Measurements from ENCODE around the gene ACSM3. TPM values are rescaled to one million over a fixed set of nuclear protein-coding genes. Genes with fewer than 3 reads are reported as not detected.
"Not testable (repeated sequence)": the region's sequence is repeated elsewhere in the genome, so short reads cannot be mapped to it uniquely, and the experiment has no call there.

ACSM3 gene
- total RNA-seq, 1 experiment from 2014 or later, result 1.3 TPM

- DNase-seq (ENCODE audit: low read depth), result not testable (repeated sequence)
Measured at GRCh38 chr16:20755799-20756198, 8.0 kb upstream of the ACSM3 start.

- no peak for DNase-seq (ENCODE audit: low read depth)
Measured at GRCh38 chr16:20760346-20760745, 3.5 kb upstream of the ACSM3 start.

- no peak for DNase-seq (ENCODE audit: low read depth)
Measured at GRCh38 chr16:20761175-20761574, 2.6 kb upstream of the ACSM3 start.

- DNase-seq (ENCODE audit: low read depth), result no peak
Measured at GRCh38 chr16:20762404-20763123, 1.2 kb upstream of the ACSM3 start.

- DNase-seq (ENCODE audit: low read depth), result not testable (repeated sequence)
Measured at GRCh38 chr16:20764448-20764847, 634 bp downstream of the ACSM3 start.

- no peak for DNase-seq (ENCODE audit: low read depth)
Measured at GRCh38 chr16:20765732-20766131, 1.9 kb downstream of the ACSM3 start.

GRCh38 chr16:20766294-20766693 is 2.5 kb downstream of the ACSM3 start:
- DNase-seq (ENCODE audit: low read depth), result no peak

- DNase-seq (ENCODE audit: low read depth), result no peak
Measured at GRCh38 chr16:20767577-20767976, 3.8 kb downstream of the ACSM3 start.

GRCh38 chr16:20768121-20768520 is 4.3 kb downstream of the ACSM3 start:
- DNase-seq (ENCODE audit: low read depth), result no peak

GRCh38 chr16:20768818-20769217 is 5.0 kb downstream of the ACSM3 start:
- no peak for DNase-seq (ENCODE audit: low read depth)

- no peak for DNase-seq (ENCODE audit: low read depth)
Measured at GRCh38 chr16:20773679-20774078, 9.9 kb downstream of the ACSM3 start.

GRCh38 chr16:20774703-20775362 is 11.0 kb downstream of the ACSM3 start:
- peak; percentile 75 for DNase-seq (ENCODE audit: low read depth)

- no peak for DNase-seq (ENCODE audit: low read depth)
Measured at GRCh38 chr16:20781697-20782096, 17.9 kb downstream of the ACSM3 start.

- DNase-seq (ENCODE audit: low read depth), result no peak
Measured at GRCh38 chr16:20782470-20782869, 18.7 kb downstream of the ACSM3 start.

GRCh38 chr16:20784204-20784603 is 20.4 kb downstream of the ACSM3 start:
- no peak for DNase-seq (ENCODE audit: low read depth)

- no peak for DNase-seq (ENCODE audit: low read depth)
Measured at GRCh38 chr16:20789130-20789529, 25.3 kb downstream of the ACSM3 start.

- DNase-seq (ENCODE audit: low read depth), result no peak
Measured at GRCh38 chr16:20791923-20792612, 28.3 kb downstream of the ACSM3 start.

GRCh38 chr16:20798364-20798763 is 34.5 kb downstream of the ACSM3 start:
- no peak for DNase-seq (ENCODE audit: low read depth)

- no peak for DNase-seq (ENCODE audit: low read depth)
Measured at GRCh38 chr16:20799599-20799998, 35.8 kb downstream of the ACSM3 start.

GRCh38 chr16:20801278-20801677 is 37.5 kb downstream of the ACSM3 start:
- no peak for DNase-seq (ENCODE audit: low read depth)

- no peak for DNase-seq (ENCODE audit: low read depth)
Measured at GRCh38 chr16:20803192-20803560, 39.4 kb downstream of the ACSM3 start.

GRCh38 chr16:20803561-20804214 is 39.9 kb downstream of the ACSM3 start:
- DNase-seq (ENCODE audit: low read depth), result no peak

Data from RPMI7951 (cell line).